H9 (cell line): Measurements from ENCODE around the gene IL12A. TPM values are rescaled to one million over a fixed set of nuclear protein-coding genes. Genes with fewer than 3 reads are reported as not detected.

Experiments
- DNase-seq: peaks from one replicate; pipeline ENCODE4 v3.0.0-alpha.2; 2017
- H2AFZ ChIP-seq: one replicate; pipeline ENCODE4 v1.6.1; 2013; ENCODE audit warnings: mild to moderate bottlenecking, low read length, control low read depth, moderate library complexity
- H2AK5ac ChIP-seq: 2 replicates; pipeline ENCODE4 v1.6.1; 2013; ENCODE audit warnings: low read length, control low read depth, mixed read lengths; ENCODE audit not compliant: insufficient read length
- H2BK120ac ChIP-seq: one replicate; pipeline ENCODE4 v1.6.1; 2013; ENCODE audit warnings: low read depth, mild to moderate bottlenecking, low read length, control low read depth, inconsistent platforms; ENCODE audit not compliant: poor library complexity, severe bottlenecking
- H2BK12ac ChIP-seq: 2 replicates; pipeline ENCODE4 v1.6.1; 2013; ENCODE audit warnings: low read length, control low read depth, mixed read lengths, low read depth; ENCODE audit not compliant: insufficient read length
- H2BK15ac ChIP-seq: 2 replicates; pipeline ENCODE4 v1.6.1; 2013; ENCODE audit warnings: low read depth, low read length, control low read depth
- H2BK20ac ChIP-seq: one replicate; pipeline ENCODE4 v1.6.1; 2013; ENCODE audit warnings: low read depth, mild to moderate bottlenecking, low read length, control low read depth, inconsistent platforms; ENCODE audit not compliant: poor library complexity, severe bottlenecking
- H2BK5ac ChIP-seq: 2 replicates; pipeline ENCODE4 v1.6.1; 2013; ENCODE audit warnings: low read length, control low read depth, mixed read lengths; ENCODE audit not compliant: insufficient read length
- H3K14ac ChIP-seq: 2 replicates; pipeline ENCODE4 v1.6.1; 2013; ENCODE audit warnings: low read length, control low read depth; ENCODE audit not compliant: insufficient read depth
- H3K18ac ChIP-seq: 2 replicates; pipeline ENCODE4 v1.6.1; 2013; ENCODE audit warnings: low read depth, mild to moderate bottlenecking, mixed read lengths, low read length, control low read depth; ENCODE audit not compliant: insufficient read length
- H3K23ac ChIP-seq: 2 replicates; pipeline ENCODE4 v1.6.1; 2013; ENCODE audit warnings: low read length, control low read depth, mixed read lengths, low read depth; ENCODE audit not compliant: insufficient read length
- H3K23me2 ChIP-seq: 2 replicates; pipeline ENCODE4 v1.6.1; 2013; ENCODE audit warnings: low read depth, mild to moderate bottlenecking, mixed read lengths, low read length, control low read depth; ENCODE audit not compliant: insufficient read length, poor library complexity, severe bottlenecking
- H3K27ac ChIP-seq: 2 replicates; pipeline ENCODE4 v1.5.1; 2013; ENCODE audit warnings: low read length, control low read depth, mixed read lengths, low read depth; ENCODE audit not compliant: insufficient read length
- H3K27me3 ChIP-seq: 2 replicates; pipeline ENCODE4 v1.6.1; 2013; ENCODE audit warnings: low read length, control low read depth, inconsistent platforms; ENCODE audit not compliant: insufficient read depth
- H3K4ac ChIP-seq: 2 replicates; pipeline ENCODE4 v1.6.1; 2013; ENCODE audit warnings: low read depth, mild to moderate bottlenecking, control low read depth, inconsistent platforms, low read length, moderate library complexity
- H3K4me1 ChIP-seq: 2 replicates; pipeline ENCODE4 v1.6.1; 2013; ENCODE audit warnings: low read length, control low read depth, inconsistent platforms; ENCODE audit not compliant: insufficient read depth
- H3K4me2 ChIP-seq: 2 replicates; pipeline ENCODE4 v1.6.1; 2013; ENCODE audit warnings: low read length, control low read depth, mixed read lengths; ENCODE audit not compliant: insufficient read length, insufficient read depth
- H3K56ac ChIP-seq: 2 replicates; pipeline ENCODE4 v1.6.1; 2013; ENCODE audit warnings: low read depth, mild to moderate bottlenecking, mixed read lengths, low read length, control low read depth; ENCODE audit not compliant: insufficient read length
- H3K79me1 ChIP-seq: 2 replicates; pipeline ENCODE4 v1.6.1; 2013; ENCODE audit warnings: low read depth, mild to moderate bottlenecking, moderate library complexity, low read length, control low read depth, inconsistent platforms; ENCODE audit not compliant: insufficient read depth, poor library complexity, severe bottlenecking
- H3K79me2 ChIP-seq: 2 replicates; pipeline ENCODE4 v1.6.1; 2013; ENCODE audit warnings: low read length, control low read depth, inconsistent platforms; ENCODE audit not compliant: insufficient read depth
- H3K9ac ChIP-seq: 2 replicates; pipeline ENCODE4 v1.6.1; 2013; ENCODE audit warnings: low read length, control low read depth, mixed read lengths; ENCODE audit not compliant: insufficient read length; ENCODE audit errors: extremely low read depth
- H3K9me3 ChIP-seq: one replicate; pipeline ENCODE4 v1.6.1; 2013; ENCODE audit warnings: low read depth, low read length, inconsistent platforms; ENCODE audit not compliant: control insufficient read depth
- H3T11ph ChIP-seq: one replicate; pipeline ENCODE4 v1.6.1; 2013; ENCODE audit warnings: mild to moderate bottlenecking, low read length, control low read depth, inconsistent platforms
- H4K20me1 ChIP-seq: one replicate; pipeline ENCODE4 v1.6.1; 2013; ENCODE audit not compliant: control insufficient read depth, insufficient read length, insufficient read depth
- H4K5ac ChIP-seq: 2 replicates; pipeline ENCODE4 v1.6.1; 2013; ENCODE audit warnings: low read depth, mild to moderate bottlenecking, mixed read lengths, low read length, control low read depth; ENCODE audit not compliant: insufficient read length
- H4K8ac ChIP-seq: replicated peaks from 2 replicates; pipeline ENCODE4 v1.6.1; 2013; ENCODE audit warnings: low read length, control low read depth, mixed read lengths, low read depth; ENCODE audit not compliant: insufficient read length
- H4K91ac ChIP-seq: 2 replicates; pipeline ENCODE4 v1.6.1; 2013; ENCODE audit warnings: low read depth, mild to moderate bottlenecking, moderate library complexity, mixed read lengths, low read length, control low read depth; ENCODE audit not compliant: insufficient read length
- H3K27ac Mint-ChIP-seq, 3 experiments: 2 replicates in 2 of 3; 3 replicates in 1 of 3; pipeline ENCODE4 v1.8.0; 2020 to 2021; ENCODE audit warnings: mixed read lengths in 3 of 3, mild to moderate bottlenecking in 1 of 3, moderate library complexity in 1 of 3
- H3K27me3 Mint-ChIP-seq: 2 replicates; pipeline ENCODE4 v1.8.0; 2021; ENCODE audit warnings: low read depth, mild to moderate bottlenecking, moderate library complexity, mixed read lengths
- H3K36me3 Mint-ChIP-seq, 3 experiments: 2 replicates in 2 of 3; 3 replicates in 1 of 3; pipeline ENCODE4 v1.8.0; 2020 to 2021; ENCODE audit warnings: low read depth in 3 of 3, mixed read lengths in 3 of 3; ENCODE audit not compliant: insufficient read depth in 1 of 3
- H3K4me1 Mint-ChIP-seq, 2 experiments: 2 replicates each; pipeline ENCODE4 v1.8.0; 2020; ENCODE audit warnings: mixed read lengths in 2 of 2
- H3K4me3 Mint-ChIP-seq, 2 experiments: 2 replicates in 1 of 2; 3 replicates in 1 of 2; pipeline ENCODE4 v1.8.0; 2020 to 2021; ENCODE audit warnings: mild to moderate bottlenecking in 2 of 2, mixed read lengths in 2 of 2, moderate library complexity in 1 of 2
- H3K9me3 Mint-ChIP-seq, 2 experiments: 2 replicates in 1 of 2; 3 replicates in 1 of 2; pipeline ENCODE4 v1.8.0; 2020; ENCODE audit warnings: mild to moderate bottlenecking in 2 of 2, mixed read lengths in 2 of 2, moderate library complexity in 1 of 2
- WGBS: extraction: QIAGEN DNeasy Blood & Tissue Kit; methylation state at CpG from one replicate; pipeline ENCODE4 v1.1.7; 2013; ENCODE audit warnings: missing lambda C conversion rate, low lambda C conversion rate, mixed read lengths; ENCODE audit not compliant: insufficient read length; ENCODE audit errors: extremely low coverage; 5-methylcytosine and 5-hydroxymethylcytosine counted together
- total RNA-seq: library from RNA; stranded (reverse); gene quantifications from 2 replicates; pipeline ENCODE4 v1.2.1, GENCODE V29; 2021
- TF ChIP-seq, protein P1 (sequence below): fragments of 200-600 bp; sonication (generic); conservative IDR thresholded peaks from 3 replicates; pipeline ENCODE4 v1.8.0; 2021; ENCODE audit warnings: antibody characterized with exemption, mild to moderate bottlenecking

Gene IL12A
- total RNA-seq, 1 experiment from 2014 or later, result 0.50 TPM

DNA sequence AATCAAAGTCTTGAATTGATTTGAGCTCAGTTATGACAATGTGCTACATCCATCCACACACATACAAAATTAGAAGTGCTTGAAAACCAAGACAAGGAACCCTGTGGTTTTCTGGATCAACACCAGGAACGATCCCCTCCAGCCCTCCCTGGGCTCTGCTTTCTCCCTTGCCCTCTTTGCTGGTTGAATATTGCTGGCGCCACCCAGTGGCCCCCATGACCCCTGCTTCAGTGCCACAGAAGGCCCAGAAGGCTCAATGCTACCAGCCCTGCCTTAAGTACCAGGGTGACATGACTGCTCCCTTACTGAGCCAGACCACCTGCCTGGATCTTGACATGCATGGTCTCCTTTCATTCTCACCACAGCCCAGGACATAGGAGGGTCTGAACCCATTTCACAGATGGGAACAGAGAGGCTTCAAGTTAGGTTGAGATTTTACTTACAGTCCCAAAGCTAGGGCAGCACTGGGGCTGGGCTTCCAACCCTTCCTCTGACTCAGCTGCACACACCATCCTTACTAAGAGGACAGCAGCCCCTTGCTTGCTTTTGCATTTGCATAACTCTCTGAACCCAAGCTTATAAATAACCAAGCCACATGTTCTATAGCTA, 15.0 kb downstream of the IL12A start:
- H4K20me1 ChIP-seq, result no peaks in the 10 kb centered on the region
- peak; percentile 82 for DNase-seq
- H4K5ac ChIP-seq, result no peak overlapping the region
- H3K4me1 ChIP-seq, result no peaks in the 10 kb centered on the region
- no peak overlapping the region for H3K27ac ChIP-seq
- Mint-ChIP-seq H3K4me3 (no peak overlapping the region), H3K36me3 (no peaks in the 10 kb centered on the region), H3K27ac (no peak overlapping the region), H3K27me3 (no peaks in the 10 kb centered on the region), H3K9me3 (no peaks in the 10 kb centered on the region), H3K4me1 (peaks cover 7 to 25% of the 10 kb centered on the region in 2 experiments)
- H3T11ph ChIP-seq, result no peak overlapping the region
- H3K4me2 ChIP-seq, result no peak overlapping the region
- H3K4ac ChIP-seq, result no peak overlapping the region
- no peak overlapping the region for H3K18ac ChIP-seq
- no peaks in the 10 kb centered on the region for H3K27me3 ChIP-seq
- no peak overlapping the region for H3K14ac ChIP-seq
- no peak overlapping the region for H2BK15ac ChIP-seq
- H2BK5ac ChIP-seq, result no peak overlapping the region
- no peak overlapping the region for H2BK12ac ChIP-seq
- H2AFZ ChIP-seq, result no peak overlapping the region
- peaks cover 3% of the 10 kb centered on the region for H3K23me2 ChIP-seq
- H3K79me2 ChIP-seq, result no peaks in the 10 kb centered on the region
- no CpG with 5 or more reads among the region's 2 CpGs for WGBS
- no peak overlapping the region for H2BK120ac ChIP-seq
- H3K23ac ChIP-seq, result no peak overlapping the region
- no peak overlapping the region for H3K56ac ChIP-seq
- H3K9me3 ChIP-seq, result no peaks in the 10 kb centered on the region
- H2AK5ac ChIP-seq, result no peak overlapping the region
- TF ChIP-seq, protein P1, sequence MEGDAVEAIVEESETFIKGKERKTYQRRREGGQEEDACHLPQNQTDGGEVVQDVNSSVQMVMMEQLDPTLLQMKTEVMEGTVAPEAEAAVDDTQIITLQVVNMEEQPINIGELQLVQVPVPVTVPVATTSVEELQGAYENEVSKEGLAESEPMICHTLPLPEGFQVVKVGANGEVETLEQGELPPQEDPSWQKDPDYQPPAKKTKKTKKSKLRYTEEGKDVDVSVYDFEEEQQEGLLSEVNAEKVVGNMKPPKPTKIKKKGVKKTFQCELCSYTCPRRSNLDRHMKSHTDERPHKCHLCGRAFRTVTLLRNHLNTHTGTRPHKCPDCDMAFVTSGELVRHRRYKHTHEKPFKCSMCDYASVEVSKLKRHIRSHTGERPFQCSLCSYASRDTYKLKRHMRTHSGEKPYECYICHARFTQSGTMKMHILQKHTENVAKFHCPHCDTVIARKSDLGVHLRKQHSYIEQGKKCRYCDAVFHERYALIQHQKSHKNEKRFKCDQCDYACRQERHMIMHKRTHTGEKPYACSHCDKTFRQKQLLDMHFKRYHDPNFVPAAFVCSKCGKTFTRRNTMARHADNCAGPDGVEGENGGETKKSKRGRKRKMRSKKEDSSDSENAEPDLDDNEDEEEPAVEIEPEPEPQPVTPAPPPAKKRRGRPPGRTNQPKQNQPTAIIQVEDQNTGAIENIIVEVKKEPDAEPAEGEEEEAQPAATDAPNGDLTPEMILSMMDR, result peak; percentile 79
- H3K9ac ChIP-seq, result no peak overlapping the region
- no peak overlapping the region for H4K91ac ChIP-seq
- no peak overlapping the region for H4K8ac ChIP-seq
- no peaks in the 10 kb centered on the region for H3K79me1 ChIP-seq
- H2BK20ac ChIP-seq, result no peak overlapping the region
